Body of pancreas (tissue), 4 donors: Measurements from ENCODE around the gene TSR1. TPM values are rescaled to one million over a fixed set of nuclear protein-coding genes. Genes with fewer than 3 reads are reported as not detected.

Experiments
- ATAC-seq: fragments of 150-250 bp; one replicate; pipeline ENCODE4 v1.9.1; 2016
- DNase-seq, 4 donors: peaks; one replicate each; pipeline ENCODE4 v3.0.0-alpha.2; 2019
- H3K27ac ChIP-seq, 4 donors: fragments of 200-600 bp; sonication (generic); 1 replicate in 3 of 4; 2 replicates in 1 of 4; pipeline versions ENCODE4 v1.5.1 to v1.6.1; 2016 to 2019; ENCODE audit warnings: mild to moderate bottlenecking in 1 of 4, mixed read lengths in 1 of 4, moderate library complexity in 1 of 4
- H3K27me3 ChIP-seq, 2 donors: fragments of 200-600 bp; sonication (generic); one replicate each; pipeline ENCODE4 v1.6.0; 2016; ENCODE audit warnings: mild to moderate bottlenecking in 1 of 2
- H3K36me3 ChIP-seq, 2 donors: fragments of 200-600 bp; sonication (generic); replicated peaks in 1 of 2; 2 replicates each; pipeline ENCODE4 v1.5.1; 2016; ENCODE audit warnings: low read depth in 2 of 2; ENCODE audit not compliant: insufficient read depth in 1 of 2
- H3K4me1 ChIP-seq: fragments of 200-600 bp; sonication (generic); one replicate; pipeline ENCODE4 v1.6.0; 2016
- H3K4me3 ChIP-seq, 2 donors: fragments of 200-600 bp; sonication (generic); 1 replicate in 1 of 2; 2 replicates in 1 of 2; pipeline ENCODE4 v1.5.1; 2016 to 2019
- H3K9me3 ChIP-seq, 3 donors: fragments of 200-600 bp; sonication (generic); 1 replicate in 2 of 3; 2 replicates in 1 of 3; pipeline ENCODE4 v1.5.1; 2016
- POLR2A ChIP-seq, 3 donors: fragments of 450-650 bp; IDR thresholded peaks; one replicate each; pipeline ENCODE4 v1.6.1; 2016; ENCODE audit warnings: antibody characterized with exemption in 3 of 3, mild to moderate bottlenecking in 2 of 3
- WGBS, 2 donors: methylation state at CpG; one replicate each; pipeline ENCODE4 v1.1.5; 2017; 5-methylcytosine and 5-hydroxymethylcytosine counted together
- intact Hi-C: fragments of 100-400 bp; cut with DNase I; formaldehyde crosslinking; loops from one replicate; pipeline ENCODE4 v1.15.1; 2023
- total RNA-seq, 2 donors: library from RNA; depleted of rRNA; stranded (reverse); fragments of >200 nt; gene quantifications; one replicate each; pipeline ENCODE4 v1.1.0, GENCODE V29; 2016
- TF ChIP-seq, protein P1 (sequence below), 7 experiments: fragments of 450-650 bp in 4 of 7; fragments of 200-600 bp in 3 of 7; sonication (generic) in 3 of 7; IDR thresholded peaks; one replicate each; pipeline ENCODE4 v1.5.1; 2016 to 2019; ENCODE audit warnings: antibody characterized with exemption in 7 of 7

TSR1 gene
- total RNA-seq, 2 donors from 2014 or later: 24.9 to 59.3 TPM

- peaks cover 0 to 3% of the 10 kb centered on the region in 2 donors for H3K36me3 ChIP-seq
- TF ChIP-seq, protein P1, sequence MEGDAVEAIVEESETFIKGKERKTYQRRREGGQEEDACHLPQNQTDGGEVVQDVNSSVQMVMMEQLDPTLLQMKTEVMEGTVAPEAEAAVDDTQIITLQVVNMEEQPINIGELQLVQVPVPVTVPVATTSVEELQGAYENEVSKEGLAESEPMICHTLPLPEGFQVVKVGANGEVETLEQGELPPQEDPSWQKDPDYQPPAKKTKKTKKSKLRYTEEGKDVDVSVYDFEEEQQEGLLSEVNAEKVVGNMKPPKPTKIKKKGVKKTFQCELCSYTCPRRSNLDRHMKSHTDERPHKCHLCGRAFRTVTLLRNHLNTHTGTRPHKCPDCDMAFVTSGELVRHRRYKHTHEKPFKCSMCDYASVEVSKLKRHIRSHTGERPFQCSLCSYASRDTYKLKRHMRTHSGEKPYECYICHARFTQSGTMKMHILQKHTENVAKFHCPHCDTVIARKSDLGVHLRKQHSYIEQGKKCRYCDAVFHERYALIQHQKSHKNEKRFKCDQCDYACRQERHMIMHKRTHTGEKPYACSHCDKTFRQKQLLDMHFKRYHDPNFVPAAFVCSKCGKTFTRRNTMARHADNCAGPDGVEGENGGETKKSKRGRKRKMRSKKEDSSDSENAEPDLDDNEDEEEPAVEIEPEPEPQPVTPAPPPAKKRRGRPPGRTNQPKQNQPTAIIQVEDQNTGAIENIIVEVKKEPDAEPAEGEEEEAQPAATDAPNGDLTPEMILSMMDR (IDR thresholded peaks at IDR 0.05): no peak
- no peak for TF ChIP-seq POLR2A (IDR thresholded peaks at IDR 0.05)
- no peak for DNase-seq
- H3K4me1 ChIP-seq: peaks cover 11% of the 10 kb centered on the region
- 89 to 95% methylated on average over 10 of the region's 10 CpGs for WGBS, 2 donors
- intact Hi-C loops: no loop called here
- H3K4me3 ChIP-seq: no peak overlapping the region
- ATAC-seq: no peak
- H3K27ac ChIP-seq: no peak overlapping the region
- H3K27me3 ChIP-seq: no peaks in the 10 kb centered on the region
- H3K9me3 ChIP-seq: no peaks in the 10 kb centered on the region
Measured at GRCh38 chr17:2357931-2358434, 21.7 kb upstream of the TSR1 start.

- DNase-seq: no peak
- Histone ChIP-seq H3K4me3 (no peak overlapping the region), H3K4me1 (peaks cover 13% of the 10 kb centered on the region), H3K36me3 (no peaks in the 10 kb centered on the region), H3K27me3 (no peaks in the 10 kb centered on the region), H3K27ac (no peak overlapping the region), H3K9me3 (no peaks in the 10 kb centered on the region)
- intact Hi-C loops: no loop called here
- ATAC-seq: no peak
- WGBS, 2 donors: 96% methylated on average over 4 of the region's 4 CpGs
- TF ChIP-seq, protein P1 (IDR thresholded peaks at IDR 0.05): no peak
- TF ChIP-seq POLR2A (IDR thresholded peaks at IDR 0.05): no peak
Measured at GRCh38 chr17:2357237-2357636, 21.0 kb upstream of the TSR1 start.

- peaks cover 11% of the 10 kb centered on the region for H3K4me1 ChIP-seq
- H3K27ac ChIP-seq: no peak overlapping the region
- DNase-seq (no peak), ATAC-seq (no peak)
- no peak overlapping the region for H3K4me3 ChIP-seq
- no peaks in the 10 kb centered on the region for H3K27me3 ChIP-seq
- intact Hi-C loops: no loop called here
- H3K36me3 ChIP-seq: no peaks in the 10 kb centered on the region
- TF ChIP-seq, protein P1 (IDR thresholded peaks at IDR 0.05): no peak
- no peak for TF ChIP-seq POLR2A (IDR thresholded peaks at IDR 0.05)
- H3K9me3 ChIP-seq: no peaks in the 10 kb centered on the region
- WGBS, 2 donors: 80 to 81% methylated on average over 8 of the region's 8 CpGs
Measured at GRCh38 chr17:2354311-2354710, 18.1 kb upstream of the TSR1 start.

DNA sequence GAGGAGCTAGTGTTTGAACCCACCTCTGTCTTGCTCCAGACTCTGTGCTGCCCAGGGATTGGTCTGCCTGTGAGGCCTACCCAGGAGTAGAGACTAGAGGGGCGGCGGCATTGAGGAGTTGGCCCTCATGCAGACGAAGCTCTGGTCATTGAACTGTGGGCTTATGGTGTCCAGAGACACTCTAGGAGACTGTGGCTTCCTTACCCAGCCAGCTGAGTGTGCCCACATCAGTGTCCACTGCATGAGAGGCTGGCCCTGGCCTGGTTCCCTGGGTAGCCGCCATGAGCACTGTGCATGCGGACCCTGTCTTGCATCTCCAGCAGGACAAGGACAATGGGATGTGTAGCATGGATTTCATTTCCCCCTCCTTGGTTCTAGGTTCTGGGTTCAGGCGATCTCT lies 15.0 kb upstream of the TSR1 start:
- TF ChIP-seq, protein P1 (IDR thresholded peaks at IDR 0.05): no peak
- TF ChIP-seq POLR2A (IDR thresholded peaks at IDR 0.05): no peak
- WGBS, 2 donors: 94 to 100% methylated on average over 3 to 6 of the region's 6 CpGs
- DNase-seq: no peak

More for the DNA sequence above, 15.0 kb upstream of the TSR1 start:
- no peak overlapping the region for H3K4me3 ChIP-seq
- no peak for ATAC-seq
- intact Hi-C loops: no loop called here
- H3K36me3 ChIP-seq: no peaks in the 10 kb centered on the region
- peaks cover 14% of the 10 kb centered on the region for H3K4me1 ChIP-seq
- no peaks in the 10 kb centered on the region for H3K9me3 ChIP-seq
- no peak overlapping the region for H3K27ac ChIP-seq
- no peaks in the 10 kb centered on the region for H3K27me3 ChIP-seq
